HL-60 (cell line): Measurements from ENCODE around the gene EVI5.
"Not testable (repeated sequence)": the region's sequence is repeated elsewhere in the genome, so short reads cannot be mapped to it uniquely, and the experiment has no call there.

Experiments
- DNase-seq, 2 experiments: peaks; one replicate each; pipeline ENCODE4 v3.0.0-alpha.2; 2010 to 2020; ENCODE audit warnings: low read depth in 1 of 2, low spot score in 1 of 2
- H3K27ac ChIP-seq: fragments of 250-450 bp; sonication (Bioruptor Pico); replicated peaks from 2 replicates; pipeline ENCODE4 v1.5.1; 2020; ENCODE audit warnings: mild to moderate bottlenecking, moderate library complexity
- H3K27me3 ChIP-seq: fragments of 250-450 bp; sonication (Bioruptor Pico); 2 replicates; pipeline ENCODE4 v1.5.1; 2021; ENCODE audit warnings: mild to moderate bottlenecking, moderate library complexity; ENCODE audit not compliant: insufficient read depth, poor library complexity, severe bottlenecking
- H3K4me3 ChIP-seq: replicated peaks from 2 replicates; pipeline ENCODE4 v1.5.1; 2011; ENCODE audit warnings: mild to moderate bottlenecking, control low read depth, low read length; ENCODE audit not compliant: insufficient read depth
- GABPA ChIP-seq: IDR thresholded peaks from 2 replicates; pipeline ENCODE4 v1.6.1; 2012; ENCODE audit warnings: low read depth
- POLR2AphosphoS5 ChIP-seq: IDR thresholded peaks from 2 replicates; pipeline ENCODE4 v1.6.1; 2012; ENCODE audit warnings: low read depth
- SPI1 ChIP-seq: IDR thresholded peaks from 2 replicates; pipeline ENCODE4 v1.6.1; 2012; ENCODE audit warnings: low read depth, mild to moderate bottlenecking, borderline replicate concordance
- TF ChIP-seq, protein P1 (sequence below): IDR thresholded peaks from one replicate; pipeline ENCODE4 v1.5.1; 2011; ENCODE audit warnings: low read length, control low read depth, inconsistent platforms; ENCODE audit not compliant: insufficient read depth
- TF ChIP-seq, protein P2 (sequence below): IDR thresholded peaks from 2 replicates; pipeline ENCODE4 v1.6.1; 2012; ENCODE audit warnings: low read depth; ENCODE audit not compliant: insufficient replicate concordance

EVI5 gene

DNA sequence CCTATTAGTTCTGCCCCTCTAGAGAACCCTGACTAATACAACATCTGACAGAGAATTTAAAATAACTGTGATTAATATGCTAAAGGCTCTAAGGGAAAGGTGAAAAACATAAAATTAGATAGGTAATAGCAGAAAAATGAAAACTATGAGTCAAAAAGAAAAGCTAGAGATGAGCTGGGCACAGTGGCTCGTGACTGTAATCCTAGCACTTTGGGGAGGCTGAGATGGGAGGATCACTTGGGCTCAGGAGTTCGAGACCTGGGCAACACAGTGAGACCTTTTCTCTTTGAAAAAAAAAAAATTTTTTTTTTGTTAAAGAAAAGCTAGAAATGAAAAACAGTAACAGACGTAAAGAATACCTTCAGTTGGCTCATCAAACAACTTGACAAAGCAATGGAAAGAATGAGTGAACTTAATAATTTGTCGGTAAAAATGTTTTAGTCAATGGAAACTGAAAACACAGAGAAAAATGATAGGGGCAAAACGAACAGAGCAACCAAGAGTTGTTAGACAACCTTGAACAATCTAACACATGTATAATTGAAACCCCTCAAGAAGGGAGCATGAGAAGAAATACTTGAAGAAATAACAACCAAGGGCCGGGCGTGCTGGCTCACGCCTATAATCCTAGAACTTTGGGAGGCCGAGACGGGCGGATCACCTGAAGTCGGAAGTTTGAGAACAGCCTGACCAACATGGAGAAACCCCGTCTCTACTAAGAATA lies 165.3 kb downstream of the EVI5 start:
- DNase-seq = no peak
- no peak overlapping the region for H3K4me3 ChIP-seq
- no peaks in the 10 kb centered on the region for H3K27me3 ChIP-seq
- no peak for TF ChIP-seq SPI1
- TF ChIP-seq, protein P1, sequence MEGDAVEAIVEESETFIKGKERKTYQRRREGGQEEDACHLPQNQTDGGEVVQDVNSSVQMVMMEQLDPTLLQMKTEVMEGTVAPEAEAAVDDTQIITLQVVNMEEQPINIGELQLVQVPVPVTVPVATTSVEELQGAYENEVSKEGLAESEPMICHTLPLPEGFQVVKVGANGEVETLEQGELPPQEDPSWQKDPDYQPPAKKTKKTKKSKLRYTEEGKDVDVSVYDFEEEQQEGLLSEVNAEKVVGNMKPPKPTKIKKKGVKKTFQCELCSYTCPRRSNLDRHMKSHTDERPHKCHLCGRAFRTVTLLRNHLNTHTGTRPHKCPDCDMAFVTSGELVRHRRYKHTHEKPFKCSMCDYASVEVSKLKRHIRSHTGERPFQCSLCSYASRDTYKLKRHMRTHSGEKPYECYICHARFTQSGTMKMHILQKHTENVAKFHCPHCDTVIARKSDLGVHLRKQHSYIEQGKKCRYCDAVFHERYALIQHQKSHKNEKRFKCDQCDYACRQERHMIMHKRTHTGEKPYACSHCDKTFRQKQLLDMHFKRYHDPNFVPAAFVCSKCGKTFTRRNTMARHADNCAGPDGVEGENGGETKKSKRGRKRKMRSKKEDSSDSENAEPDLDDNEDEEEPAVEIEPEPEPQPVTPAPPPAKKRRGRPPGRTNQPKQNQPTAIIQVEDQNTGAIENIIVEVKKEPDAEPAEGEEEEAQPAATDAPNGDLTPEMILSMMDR = no peak
- TF ChIP-seq POLR2AphosphoS5 = no peak
- no peak for TF ChIP-seq GABPA
- TF ChIP-seq, protein P2, sequence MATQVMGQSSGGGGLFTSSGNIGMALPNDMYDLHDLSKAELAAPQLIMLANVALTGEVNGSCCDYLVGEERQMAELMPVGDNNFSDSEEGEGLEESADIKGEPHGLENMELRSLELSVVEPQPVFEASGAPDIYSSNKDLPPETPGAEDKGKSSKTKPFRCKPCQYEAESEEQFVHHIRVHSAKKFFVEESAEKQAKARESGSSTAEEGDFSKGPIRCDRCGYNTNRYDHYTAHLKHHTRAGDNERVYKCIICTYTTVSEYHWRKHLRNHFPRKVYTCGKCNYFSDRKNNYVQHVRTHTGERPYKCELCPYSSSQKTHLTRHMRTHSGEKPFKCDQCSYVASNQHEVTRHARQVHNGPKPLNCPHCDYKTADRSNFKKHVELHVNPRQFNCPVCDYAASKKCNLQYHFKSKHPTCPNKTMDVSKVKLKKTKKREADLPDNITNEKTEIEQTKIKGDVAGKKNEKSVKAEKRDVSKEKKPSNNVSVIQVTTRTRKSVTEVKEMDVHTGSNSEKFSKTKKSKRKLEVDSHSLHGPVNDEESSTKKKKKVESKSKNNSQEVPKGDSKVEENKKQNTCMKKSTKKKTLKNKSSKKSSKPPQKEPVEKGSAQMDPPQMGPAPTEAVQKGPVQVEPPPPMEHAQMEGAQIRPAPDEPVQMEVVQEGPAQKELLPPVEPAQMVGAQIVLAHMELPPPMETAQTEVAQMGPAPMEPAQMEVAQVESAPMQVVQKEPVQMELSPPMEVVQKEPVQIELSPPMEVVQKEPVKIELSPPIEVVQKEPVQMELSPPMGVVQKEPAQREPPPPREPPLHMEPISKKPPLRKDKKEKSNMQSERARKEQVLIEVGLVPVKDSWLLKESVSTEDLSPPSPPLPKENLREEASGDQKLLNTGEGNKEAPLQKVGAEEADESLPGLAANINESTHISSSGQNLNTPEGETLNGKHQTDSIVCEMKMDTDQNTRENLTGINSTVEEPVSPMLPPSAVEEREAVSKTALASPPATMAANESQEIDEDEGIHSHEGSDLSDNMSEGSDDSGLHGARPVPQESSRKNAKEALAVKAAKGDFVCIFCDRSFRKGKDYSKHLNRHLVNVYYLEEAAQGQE = no peak
- H3K27ac ChIP-seq = no peak overlapping the region

DNA sequence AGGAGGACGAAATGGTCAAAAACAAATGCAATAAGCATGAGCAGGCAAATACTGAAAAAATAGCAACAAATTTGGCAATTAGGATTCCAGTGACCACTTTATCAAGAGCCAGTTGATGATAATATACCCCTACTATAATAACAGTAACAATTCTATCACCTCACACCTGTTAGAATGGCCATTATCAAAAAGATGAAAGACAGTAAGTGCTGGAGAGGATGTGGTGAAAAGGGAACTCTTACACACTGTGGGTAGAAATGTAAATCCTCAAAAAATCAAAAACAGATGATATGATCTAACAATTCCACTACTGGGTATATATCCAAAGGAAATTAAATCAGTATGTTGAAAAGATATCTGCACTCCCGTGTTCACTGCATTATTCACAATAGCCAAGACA lies 183.9 kb downstream of the EVI5 start:
- Histone ChIP-seq H3K27me3 (no peaks in the 10 kb centered on the region), H3K27ac (no peak overlapping the region), H3K4me3 (no peak overlapping the region)
- no peak for TF ChIP-seq POLR2AphosphoS5
- TF ChIP-seq GABPA = no peak
- TF ChIP-seq, protein P2 = no peak
- TF ChIP-seq, protein P1 = no peak
- TF ChIP-seq SPI1 = no peak
- no peak for DNase-seq

GRCh38 chr1:92599184-92599583 lies 185.7 kb downstream of the EVI5 start:
- no peak overlapping the region for H3K27ac ChIP-seq
- TF ChIP-seq POLR2AphosphoS5 = no peak
- TF ChIP-seq, protein P1 = no peak
- TF ChIP-seq, protein P2 = no peak
- TF ChIP-seq GABPA = no peak
- TF ChIP-seq SPI1 = no peak
- H3K27me3 ChIP-seq = no peaks in the 10 kb centered on the region
- no peak for DNase-seq
- H3K4me3 ChIP-seq = no peak overlapping the region

DNA sequence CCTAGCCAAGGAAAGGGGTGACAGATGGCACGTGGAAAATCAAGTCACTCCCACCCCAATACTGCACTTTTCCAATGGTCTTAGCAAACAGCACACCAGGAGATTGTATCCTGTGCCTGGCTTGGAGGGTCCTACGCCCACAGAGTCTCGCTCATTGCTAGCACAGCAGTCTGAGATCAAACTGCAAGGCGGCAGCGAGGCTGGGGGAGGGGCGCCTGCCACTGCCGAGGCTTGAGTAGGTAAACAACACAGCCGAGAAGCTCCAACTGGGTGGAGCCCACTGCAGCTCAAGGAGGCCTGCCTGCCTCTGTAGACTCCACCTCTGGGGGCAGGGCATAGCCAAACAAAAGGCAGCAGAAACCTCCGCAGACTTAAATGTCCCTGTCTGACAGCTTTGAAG lies 195.5 kb downstream of the EVI5 start:
- not testable (repeated sequence) for H3K27me3 ChIP-seq, DNase-seq, H3K4me3 ChIP-seq, H3K27ac ChIP-seq
